ENCODE measurements around the gene HEG1.

GRCh38 chr3:124923833-124924232 lies 132.0 kb downstream of the HEG1 start:
- TF ChIP-seq CTCF (conservative IDR thresholded peaks at IDR 0.05; ENCODE audit: low read depth, low read length) (no peak), ELK1 (IDR thresholded peaks at IDR 0.05; ENCODE audit: borderline replicate concordance, low read depth, low read length) (no peak), CHD1 (IDR thresholded peaks at IDR 0.05; ENCODE audit: low read depth, low read length) (no peak), CEBPB (IDR thresholded peaks at IDR 0.05; ENCODE audit: low read depth, low read length) (no peak), USF2 (IDR thresholded peaks at IDR 0.05; ENCODE audit: low read depth, low read length) (no peak), POLR2A (IDR thresholded peaks at IDR 0.05; ENCODE audit: low read depth, low read length) (no peak), MAZ (IDR thresholded peaks at IDR 0.05; ENCODE audit: borderline replicate concordance, low read depth, low read length) (no peak), BHLHE40 (IDR thresholded peaks at IDR 0.05; ENCODE audit: low read depth, low read length) (no peak), RFX5 (IDR thresholded peaks at IDR 0.05; ENCODE audit: low read depth, low read length) (no peak), RAD21 (IDR thresholded peaks at IDR 0.05; ENCODE audit: low read length) (no peak), MXI1 (IDR thresholded peaks at IDR 0.05; ENCODE audit: borderline replicate concordance, low read depth, low read length) (no peak)
